ENCODE results near the gene LITAFD. TPM values are rescaled to one million over a fixed set of nuclear protein-coding genes. Genes with fewer than 3 reads are reported as not detected.

The LITAFD gene
- polyA plus RNA-seq, 1 donor from 2014 or later, result not detected

DNA sequence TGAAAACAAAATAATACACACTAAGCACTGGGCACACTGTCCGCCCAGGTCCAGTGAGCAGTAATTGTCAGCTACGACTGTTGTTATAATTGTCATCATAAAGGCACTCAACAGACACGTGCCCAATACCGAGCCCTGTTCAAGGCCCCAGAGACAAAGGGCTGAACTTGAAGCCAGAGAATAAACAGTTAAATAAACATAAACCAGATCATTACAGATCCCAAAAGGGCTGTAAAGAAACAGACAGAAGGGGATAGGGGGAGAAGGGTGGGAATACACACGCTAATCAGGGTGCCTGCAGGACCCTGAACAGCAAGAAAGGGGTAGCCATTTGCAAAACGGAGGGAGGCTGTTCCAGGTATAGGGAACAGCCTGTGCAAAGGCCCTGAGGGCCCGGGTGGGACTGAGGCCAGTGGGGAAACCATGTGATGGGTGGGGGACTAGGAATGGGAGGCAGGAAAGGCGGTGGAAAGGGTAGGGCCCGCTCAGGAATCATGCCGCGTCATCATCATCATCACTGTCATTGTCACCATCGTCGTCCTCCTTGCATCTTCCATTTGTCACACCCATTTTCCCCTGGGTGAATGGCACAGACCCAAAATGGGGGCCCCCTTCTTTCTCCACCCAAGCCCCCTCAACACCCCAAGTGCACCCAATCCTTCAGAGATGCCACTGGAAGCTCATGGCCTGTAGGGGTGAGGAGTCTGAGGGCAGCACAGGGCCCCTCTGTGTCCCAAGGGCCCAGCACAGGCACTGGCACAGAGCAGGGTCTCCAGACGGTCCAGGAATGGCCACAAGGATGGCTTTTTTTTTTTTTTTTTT, 19.6 kb upstream of the LITAFD start:
- peaks cover 3% of the 10 kb centered on the region for H4K20me1 ChIP-seq (ENCODE audit: insufficient read depth)
- no peak overlapping the region for H3K27ac ChIP-seq (ENCODE audit: low read length)
- H2AFZ ChIP-seq (ENCODE audit: low read depth, low read length), result no peak overlapping the region
- no peak overlapping the region for H3K4me2 ChIP-seq (ENCODE audit: low read length)
- no peaks in the 10 kb centered on the region for H3K27me3 ChIP-seq (ENCODE audit: insufficient read depth, low read depth, low read length)
- no peak overlapping the region for H3K9ac ChIP-seq (ENCODE audit: low read length)
- H3K79me2 ChIP-seq (replicated peaks; ENCODE audit: insufficient read depth, low read length), result peaks cover 65% of the 10 kb centered on the region
- no peak overlapping the region for H3K4me3 ChIP-seq (ENCODE audit: low read length)
- H3K9me2 ChIP-seq (ENCODE audit: insufficient read depth, low read length), result no peaks in the 10 kb centered on the region
- no peaks in the 10 kb centered on the region for H3F3A ChIP-seq (ENCODE audit: insufficient read depth, low read length, poor library complexity, severe bottlenecking)
- peaks cover 10% of the 10 kb centered on the region for H3K36me3 ChIP-seq (ENCODE audit: insufficient read depth, low read length)
- H3K9me3 ChIP-seq (ENCODE audit: low read length), result no peaks in the 10 kb centered on the region
- TF ChIP-seq EP300 (conservative IDR thresholded peaks at IDR 0.05; ENCODE audit: poor library complexity, severe bottlenecking), result no peak
- TF ChIP-seq, protein P1, sequence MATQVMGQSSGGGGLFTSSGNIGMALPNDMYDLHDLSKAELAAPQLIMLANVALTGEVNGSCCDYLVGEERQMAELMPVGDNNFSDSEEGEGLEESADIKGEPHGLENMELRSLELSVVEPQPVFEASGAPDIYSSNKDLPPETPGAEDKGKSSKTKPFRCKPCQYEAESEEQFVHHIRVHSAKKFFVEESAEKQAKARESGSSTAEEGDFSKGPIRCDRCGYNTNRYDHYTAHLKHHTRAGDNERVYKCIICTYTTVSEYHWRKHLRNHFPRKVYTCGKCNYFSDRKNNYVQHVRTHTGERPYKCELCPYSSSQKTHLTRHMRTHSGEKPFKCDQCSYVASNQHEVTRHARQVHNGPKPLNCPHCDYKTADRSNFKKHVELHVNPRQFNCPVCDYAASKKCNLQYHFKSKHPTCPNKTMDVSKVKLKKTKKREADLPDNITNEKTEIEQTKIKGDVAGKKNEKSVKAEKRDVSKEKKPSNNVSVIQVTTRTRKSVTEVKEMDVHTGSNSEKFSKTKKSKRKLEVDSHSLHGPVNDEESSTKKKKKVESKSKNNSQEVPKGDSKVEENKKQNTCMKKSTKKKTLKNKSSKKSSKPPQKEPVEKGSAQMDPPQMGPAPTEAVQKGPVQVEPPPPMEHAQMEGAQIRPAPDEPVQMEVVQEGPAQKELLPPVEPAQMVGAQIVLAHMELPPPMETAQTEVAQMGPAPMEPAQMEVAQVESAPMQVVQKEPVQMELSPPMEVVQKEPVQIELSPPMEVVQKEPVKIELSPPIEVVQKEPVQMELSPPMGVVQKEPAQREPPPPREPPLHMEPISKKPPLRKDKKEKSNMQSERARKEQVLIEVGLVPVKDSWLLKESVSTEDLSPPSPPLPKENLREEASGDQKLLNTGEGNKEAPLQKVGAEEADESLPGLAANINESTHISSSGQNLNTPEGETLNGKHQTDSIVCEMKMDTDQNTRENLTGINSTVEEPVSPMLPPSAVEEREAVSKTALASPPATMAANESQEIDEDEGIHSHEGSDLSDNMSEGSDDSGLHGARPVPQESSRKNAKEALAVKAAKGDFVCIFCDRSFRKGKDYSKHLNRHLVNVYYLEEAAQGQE (IDR thresholded peaks at IDR 0.05; ENCODE audit: borderline replicate concordance), result no peak
- TF ChIP-seq POLR2AphosphoS5 (IDR thresholded peaks at IDR 0.05), result no peak
- TF ChIP-seq, protein P2, sequence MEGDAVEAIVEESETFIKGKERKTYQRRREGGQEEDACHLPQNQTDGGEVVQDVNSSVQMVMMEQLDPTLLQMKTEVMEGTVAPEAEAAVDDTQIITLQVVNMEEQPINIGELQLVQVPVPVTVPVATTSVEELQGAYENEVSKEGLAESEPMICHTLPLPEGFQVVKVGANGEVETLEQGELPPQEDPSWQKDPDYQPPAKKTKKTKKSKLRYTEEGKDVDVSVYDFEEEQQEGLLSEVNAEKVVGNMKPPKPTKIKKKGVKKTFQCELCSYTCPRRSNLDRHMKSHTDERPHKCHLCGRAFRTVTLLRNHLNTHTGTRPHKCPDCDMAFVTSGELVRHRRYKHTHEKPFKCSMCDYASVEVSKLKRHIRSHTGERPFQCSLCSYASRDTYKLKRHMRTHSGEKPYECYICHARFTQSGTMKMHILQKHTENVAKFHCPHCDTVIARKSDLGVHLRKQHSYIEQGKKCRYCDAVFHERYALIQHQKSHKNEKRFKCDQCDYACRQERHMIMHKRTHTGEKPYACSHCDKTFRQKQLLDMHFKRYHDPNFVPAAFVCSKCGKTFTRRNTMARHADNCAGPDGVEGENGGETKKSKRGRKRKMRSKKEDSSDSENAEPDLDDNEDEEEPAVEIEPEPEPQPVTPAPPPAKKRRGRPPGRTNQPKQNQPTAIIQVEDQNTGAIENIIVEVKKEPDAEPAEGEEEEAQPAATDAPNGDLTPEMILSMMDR (IDR thresholded peaks at IDR 0.05; ENCODE audit: poor library complexity, severe bottlenecking), result no peak
- TF ChIP-seq SMC3 (conservative IDR thresholded peaks at IDR 0.05; ENCODE audit: poor library complexity), result no peak
- TF ChIP-seq MXI1 (conservative IDR thresholded peaks at IDR 0.05; ENCODE audit: poor library complexity, severe bottlenecking), result no peak
- TF ChIP-seq RAD21 (conservative IDR thresholded peaks at IDR 0.05), result no peak
- TF ChIP-seq TAF1 (IDR thresholded peaks at IDR 0.05; ENCODE audit: low read depth), result no peak
- TF ChIP-seq EZH2 (IDR thresholded peaks at IDR 0.05; ENCODE audit: borderline replicate concordance, insufficient read depth, low read length, poor library complexity, severe bottlenecking), result no peak

DNA sequence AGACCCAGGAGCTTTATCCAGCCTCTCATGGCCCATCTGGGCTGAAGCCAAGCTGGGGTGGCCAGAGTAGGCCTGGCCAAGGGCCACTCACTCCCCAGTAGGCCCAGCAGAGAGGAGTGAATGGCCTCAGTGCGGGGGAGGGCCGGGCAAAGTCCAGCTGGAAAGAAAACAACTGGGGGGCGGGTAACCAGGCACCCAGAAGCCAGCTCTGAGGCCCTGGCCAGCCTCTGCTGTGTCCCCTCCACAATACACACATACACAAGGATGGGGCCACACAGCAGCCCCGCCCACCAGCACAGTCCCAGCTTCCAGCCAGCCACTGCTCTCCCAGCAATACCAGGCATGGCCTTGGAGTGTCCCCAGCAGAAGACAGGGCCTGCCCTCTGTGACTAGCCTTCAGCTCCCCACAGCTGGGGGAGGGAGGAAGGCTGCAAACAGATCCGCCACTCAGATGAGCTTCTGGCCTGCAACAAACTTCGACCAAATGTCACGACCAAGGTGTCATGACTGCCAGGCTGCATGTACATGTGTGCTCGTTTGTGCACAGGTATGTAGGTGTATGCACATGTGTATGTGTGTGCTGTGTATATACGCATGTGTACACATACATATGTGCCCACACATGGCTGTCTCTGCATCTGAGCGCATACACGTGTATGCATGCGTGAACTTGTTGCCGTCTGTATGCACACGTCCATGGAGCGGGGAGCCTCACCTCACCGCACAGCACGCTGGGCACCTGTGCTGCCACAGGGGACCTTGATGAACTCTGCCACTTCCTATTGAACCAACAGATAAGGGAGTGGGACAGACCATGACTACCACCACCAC, 18.3 kb upstream of the LITAFD start:
- Histone ChIP-seq H4K20me1 (ENCODE audit: insufficient read depth) (peaks cover 3% of the 10 kb centered on the region), H3F3A (ENCODE audit: insufficient read depth, low read length, poor library complexity, severe bottlenecking) (no peaks in the 10 kb centered on the region), H3K9me3 (ENCODE audit: low read length) (no peaks in the 10 kb centered on the region), H3K4me2 (ENCODE audit: low read length) (no peak overlapping the region), H3K4me3 (ENCODE audit: low read length) (no peak overlapping the region), H3K9me2 (ENCODE audit: insufficient read depth, low read length) (no peaks in the 10 kb centered on the region), H3K36me3 (ENCODE audit: insufficient read depth, low read length) (peaks cover 1% of the 10 kb centered on the region), H2AFZ (ENCODE audit: low read depth, low read length) (no peak overlapping the region), H3K79me2 (replicated peaks; ENCODE audit: insufficient read depth, low read length) (peaks cover 73% of the 10 kb centered on the region), H3K27me3 (ENCODE audit: insufficient read depth, low read depth, low read length) (no peaks in the 10 kb centered on the region), H3K9ac (ENCODE audit: low read length) (no peak overlapping the region), H3K27ac (ENCODE audit: low read length) (no peak overlapping the region)
- TF ChIP-seq EP300 (conservative IDR thresholded peaks at IDR 0.05; ENCODE audit: poor library complexity, severe bottlenecking) (no peak), TAF1 (IDR thresholded peaks at IDR 0.05; ENCODE audit: low read depth) (no peak), MXI1 (conservative IDR thresholded peaks at IDR 0.05; ENCODE audit: poor library complexity, severe bottlenecking) (no peak), SMC3 (conservative IDR thresholded peaks at IDR 0.05; ENCODE audit: poor library complexity) (no peak), RAD21 (conservative IDR thresholded peaks at IDR 0.05) (no peak), POLR2AphosphoS5 (IDR thresholded peaks at IDR 0.05) (no peak), EZH2 (IDR thresholded peaks at IDR 0.05; ENCODE audit: borderline replicate concordance, insufficient read depth, low read length, poor library complexity, severe bottlenecking) (no peak)
- TF ChIP-seq, protein P2 (IDR thresholded peaks at IDR 0.05; ENCODE audit: poor library complexity, severe bottlenecking), result no peak
- TF ChIP-seq, protein P1 (IDR thresholded peaks at IDR 0.05; ENCODE audit: borderline replicate concordance), result no peak
